Ovary (tissue), 3 donors: ENCODE data around the gene MEGF10.

Experiments
- CTCF ChIP-seq, 3 donors: fragments of 450-650 bp in 2 of 3; fragments of 200-600 bp in 1 of 3; IDR thresholded peaks; one replicate each; pipeline versions ENCODE4 v1.5.1 to v1.8.0; 2016 to 2022; ENCODE audit warnings: antibody characterized with exemption in 3 of 3, mild to moderate bottlenecking in 1 of 3
- EP300 ChIP-seq: sonication (generic); formaldehyde crosslinking; IDR thresholded peaks from one replicate; pipeline ENCODE4 v1.6.1; 2017; ENCODE audit warnings: antibody characterized with exemption
- POLR2A ChIP-seq: fragments of 450-650 bp; IDR thresholded peaks from one replicate; pipeline ENCODE4 v1.6.1; 2017; ENCODE audit warnings: antibody characterized with exemption, mild to moderate bottlenecking, moderate library complexity
- donor health status: DM: no; HTN: no; CAD: no.

DNA sequence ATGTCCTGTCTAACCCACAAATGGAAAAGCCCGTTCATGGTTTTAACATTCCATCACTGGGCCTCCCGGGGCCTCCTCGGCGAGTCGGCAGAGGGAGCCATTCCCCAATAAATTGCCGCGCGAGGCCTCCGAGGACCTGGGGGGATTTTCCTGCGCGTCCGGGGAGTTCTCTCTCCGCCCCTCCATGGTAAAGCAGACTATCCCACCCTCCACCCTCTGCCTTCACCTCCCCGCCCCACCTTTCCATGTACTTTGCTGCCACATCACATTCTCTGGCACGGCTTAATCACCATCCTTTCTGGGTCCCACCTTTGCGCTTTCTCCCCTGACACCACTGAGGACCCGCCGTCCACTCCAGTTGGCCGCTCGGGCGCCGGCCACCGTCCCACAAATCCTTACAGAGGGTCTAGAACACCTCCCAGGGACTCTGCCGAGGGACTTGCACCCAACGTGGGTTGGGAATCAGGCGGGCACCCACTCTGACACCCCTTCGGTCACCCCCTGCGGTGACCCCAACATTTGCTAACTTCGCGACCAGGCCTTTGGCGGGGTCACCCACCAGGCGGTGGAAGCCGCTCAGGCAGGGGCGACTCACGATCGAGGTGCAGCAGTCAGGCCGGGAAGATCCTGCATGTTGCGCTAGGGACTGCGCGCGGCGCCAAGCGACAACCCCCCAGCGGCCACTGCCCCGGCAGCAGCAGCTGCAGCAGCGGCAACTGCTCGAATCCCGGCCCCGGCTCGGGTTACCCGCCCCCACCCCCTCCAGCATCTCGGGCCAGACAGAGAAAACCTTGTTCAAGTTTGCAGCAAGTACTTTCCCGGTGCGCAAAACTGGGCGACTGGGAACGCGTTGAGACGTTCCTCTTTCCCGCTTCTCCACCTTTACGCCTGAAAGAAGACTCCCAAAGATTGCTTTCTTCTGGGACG, at the start of gene MEGF10:
- TF ChIP-seq CTCF (IDR thresholded peaks at IDR 0.05) = peak in 1 of 3 donors; percentile 7
- TF ChIP-seq POLR2A = no peak
- TF ChIP-seq EP300 = no peak
